DMS 273 treated with DMSO at 0.1 percent for 48 hours (cell line): Measurements from ENCODE around the gene STBD1.
"Not testable (repeated sequence)": the region's sequence is repeated elsewhere in the genome, so short reads cannot be mapped to it uniquely, and the experiment has no call there.

Experiments
- DNase-seq: peaks from one replicate; lab custom pipeline; 2025; lab: John Stamatoyannopoulos, UW

Gene STBD1

GRCh38 chr4:76322236-76322635, 15.7 kb downstream of the STBD1 start:
- DNase-seq: no peak

DNA sequence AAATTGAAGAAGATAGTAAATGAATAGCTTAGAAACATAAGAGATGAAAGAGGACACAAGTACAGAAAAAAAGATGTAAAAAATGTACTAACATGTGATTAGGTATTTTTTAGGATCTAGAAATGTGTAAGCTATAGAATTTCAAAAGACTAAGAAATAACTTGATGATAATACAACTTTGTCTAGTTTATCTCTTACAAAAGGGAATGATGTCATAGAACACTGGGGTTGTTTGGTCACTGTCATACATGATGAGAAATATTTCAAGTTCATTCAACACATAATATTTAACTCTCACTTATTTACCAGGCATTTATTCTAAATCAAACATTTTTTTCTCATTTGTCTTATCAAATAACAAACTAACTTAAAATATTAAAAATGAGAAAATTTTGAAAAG, 18.5 kb downstream of the STBD1 start:
- no peak for DNase-seq

GRCh38 chr4:76326515-76326914, 20.0 kb downstream of the STBD1 start:
- DNase-seq: no peak

DNA sequence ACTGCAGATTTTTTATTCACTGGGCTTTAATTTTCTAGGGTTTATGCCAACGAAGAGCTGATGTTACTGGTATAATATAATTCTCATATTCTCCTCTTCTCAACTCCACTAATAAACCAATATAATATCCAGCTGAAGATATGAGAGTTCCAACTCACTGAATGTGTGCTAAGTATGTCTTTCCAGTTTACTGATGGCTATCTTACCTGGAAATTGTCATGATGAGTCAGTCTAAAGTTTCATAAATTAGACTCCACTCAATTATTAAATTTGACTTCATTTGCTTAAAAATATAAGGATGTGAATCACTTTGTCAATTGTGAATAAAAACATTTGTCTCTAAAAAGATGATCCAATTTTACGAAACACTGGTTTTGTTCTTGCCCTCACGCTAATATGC, 28.4 kb downstream of the STBD1 start:
- no peak for DNase-seq

GRCh38 chr4:76339364-76339763, 32.8 kb downstream of the STBD1 start:
- DNase-seq: no peak

- DNase-seq: no peak
Observed at GRCh38 chr4:76341063-76341462, 34.5 kb downstream of the STBD1 start.

DNA sequence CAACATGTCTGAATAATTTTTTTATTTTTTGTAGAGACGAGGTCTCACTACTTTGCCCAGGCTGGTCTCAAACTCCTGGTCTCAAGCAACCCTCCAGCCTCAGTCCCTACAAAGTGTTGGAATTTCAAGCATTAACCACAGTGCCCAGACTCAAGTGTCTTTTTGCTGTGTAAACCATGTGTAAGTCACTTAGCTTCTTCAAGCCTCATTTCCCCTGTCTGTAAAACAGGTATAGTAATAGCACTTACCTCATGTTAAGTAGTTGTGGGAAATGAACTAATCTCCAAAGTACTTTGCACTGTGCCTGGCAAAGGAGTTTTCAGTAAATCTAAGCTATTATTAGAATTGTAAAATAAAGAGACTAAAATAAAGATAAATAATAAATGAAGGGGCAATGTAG, 35.7 kb downstream of the STBD1 start:
- DNase-seq: no peak

- no peak for DNase-seq
Observed at GRCh38 chr4:76342803-76343202, 36.3 kb downstream of the STBD1 start.

- no peak for DNase-seq
Observed at GRCh38 chr4:76354517-76355473, 48.3 kb downstream of the STBD1 start.

- no peak for DNase-seq
Observed at GRCh38 chr4:76357981-76358380, 51.4 kb downstream of the STBD1 start.

GRCh38 chr4:76359881-76360466, 53.4 kb downstream of the STBD1 start:
- DNase-seq: not testable (repeated sequence)
